ENCODE measurements around the gene GPD1L.

The GPD1L gene

GRCh38 chr3:32125012-32125411 lies 18.6 kb downstream of the GPD1L start:
- no peak for ATAC-seq
- TF ChIP-seq, protein P1, sequence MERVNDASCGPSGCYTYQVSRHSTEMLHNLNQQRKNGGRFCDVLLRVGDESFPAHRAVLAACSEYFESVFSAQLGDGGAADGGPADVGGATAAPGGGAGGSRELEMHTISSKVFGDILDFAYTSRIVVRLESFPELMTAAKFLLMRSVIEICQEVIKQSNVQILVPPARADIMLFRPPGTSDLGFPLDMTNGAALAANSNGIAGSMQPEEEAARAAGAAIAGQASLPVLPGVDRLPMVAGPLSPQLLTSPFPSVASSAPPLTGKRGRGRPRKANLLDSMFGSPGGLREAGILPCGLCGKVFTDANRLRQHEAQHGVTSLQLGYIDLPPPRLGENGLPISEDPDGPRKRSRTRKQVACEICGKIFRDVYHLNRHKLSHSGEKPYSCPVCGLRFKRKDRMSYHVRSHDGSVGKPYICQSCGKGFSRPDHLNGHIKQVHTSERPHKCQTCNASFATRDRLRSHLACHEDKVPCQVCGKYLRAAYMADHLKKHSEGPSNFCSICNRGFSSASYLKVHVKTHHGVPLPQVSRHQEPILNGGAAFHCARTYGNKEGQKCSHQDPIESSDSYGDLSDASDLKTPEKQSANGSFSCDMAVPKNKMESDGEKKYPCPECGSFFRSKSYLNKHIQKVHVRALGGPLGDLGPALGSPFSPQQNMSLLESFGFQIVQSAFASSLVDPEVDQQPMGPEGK (CRISPR knock-in tag; IDR thresholded peaks at IDR 0.05; ENCODE audit: borderline replicate concordance): no peak
- TF ChIP-seq, protein P2, sequence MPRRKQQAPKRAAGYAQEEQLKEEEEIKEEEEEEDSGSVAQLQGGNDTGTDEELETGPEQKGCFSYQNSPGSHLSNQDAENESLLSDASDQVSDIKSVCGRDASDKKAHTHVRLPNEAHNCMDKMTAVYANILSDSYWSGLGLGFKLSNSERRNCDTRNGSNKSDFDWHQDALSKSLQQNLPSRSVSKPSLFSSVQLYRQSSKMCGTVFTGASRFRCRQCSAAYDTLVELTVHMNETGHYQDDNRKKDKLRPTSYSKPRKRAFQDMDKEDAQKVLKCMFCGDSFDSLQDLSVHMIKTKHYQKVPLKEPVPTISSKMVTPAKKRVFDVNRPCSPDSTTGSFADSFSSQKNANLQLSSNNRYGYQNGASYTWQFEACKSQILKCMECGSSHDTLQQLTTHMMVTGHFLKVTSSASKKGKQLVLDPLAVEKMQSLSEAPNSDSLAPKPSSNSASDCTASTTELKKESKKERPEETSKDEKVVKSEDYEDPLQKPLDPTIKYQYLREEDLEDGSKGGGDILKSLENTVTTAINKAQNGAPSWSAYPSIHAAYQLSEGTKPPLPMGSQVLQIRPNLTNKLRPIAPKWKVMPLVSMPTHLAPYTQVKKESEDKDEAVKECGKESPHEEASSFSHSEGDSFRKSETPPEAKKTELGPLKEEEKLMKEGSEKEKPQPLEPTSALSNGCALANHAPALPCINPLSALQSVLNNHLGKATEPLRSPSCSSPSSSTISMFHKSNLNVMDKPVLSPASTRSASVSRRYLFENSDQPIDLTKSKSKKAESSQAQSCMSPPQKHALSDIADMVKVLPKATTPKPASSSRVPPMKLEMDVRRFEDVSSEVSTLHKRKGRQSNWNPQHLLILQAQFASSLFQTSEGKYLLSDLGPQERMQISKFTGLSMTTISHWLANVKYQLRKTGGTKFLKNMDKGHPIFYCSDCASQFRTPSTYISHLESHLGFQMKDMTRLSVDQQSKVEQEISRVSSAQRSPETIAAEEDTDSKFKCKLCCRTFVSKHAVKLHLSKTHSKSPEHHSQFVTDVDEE (CRISPR knock-in tag; IDR thresholded peaks at IDR 0.05): no peak
- TF ChIP-seq RARB (CRISPR knock-in tag; IDR thresholded peaks at IDR 0.05) (no peak), ZNF8 (CRISPR knock-in tag; IDR thresholded peaks at IDR 0.05) (no peak), PPARA (CRISPR knock-in tag; IDR thresholded peaks at IDR 0.05; ENCODE audit: borderline replicate concordance) (no peak), ESRRG (CRISPR knock-in tag; IDR thresholded peaks at IDR 0.05) (no peak)
- TF ChIP-seq, protein P3, sequence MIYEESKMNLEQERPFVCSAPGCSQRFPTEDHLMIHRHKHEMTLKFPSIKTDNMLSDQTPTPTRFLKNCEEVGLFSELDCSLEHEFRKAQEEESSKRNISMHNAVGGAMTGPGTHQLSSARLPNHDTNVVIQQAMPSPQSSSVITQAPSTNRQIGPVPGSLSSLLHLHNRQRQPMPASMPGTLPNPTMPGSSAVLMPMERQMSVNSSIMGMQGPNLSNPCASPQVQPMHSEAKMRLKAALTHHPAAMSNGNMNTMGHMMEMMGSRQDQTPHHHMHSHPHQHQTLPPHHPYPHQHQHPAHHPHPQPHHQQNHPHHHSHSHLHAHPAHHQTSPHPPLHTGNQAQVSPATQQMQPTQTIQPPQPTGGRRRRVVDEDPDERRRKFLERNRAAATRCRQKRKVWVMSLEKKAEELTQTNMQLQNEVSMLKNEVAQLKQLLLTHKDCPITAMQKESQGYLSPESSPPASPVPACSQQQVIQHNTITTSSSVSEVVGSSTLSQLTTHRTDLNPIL (CRISPR knock-in tag; IDR thresholded peaks at IDR 0.05; ENCODE audit: low read depth): no peak

- no peak for ATAC-seq
- TF ChIP-seq ZFP30 (CRISPR knock-in tag; IDR thresholded peaks at IDR 0.05): no peak
- no peak for TF ChIP-seq ZNF565 (CRISPR knock-in tag; conservative IDR thresholded peaks at IDR 0.05; ENCODE audit: low read depth)
- no peak for TF ChIP-seq ZFP3 (CRISPR knock-in tag; IDR thresholded peaks at IDR 0.05)
- TF ChIP-seq, protein P2 (CRISPR knock-in tag; IDR thresholded peaks at IDR 0.05): no peak
Measured at GRCh38 chr3:32126305-32127015, 20.0 kb downstream of the GPD1L start.

GRCh38 chr3:32127219-32127826 lies 20.9 kb downstream of the GPD1L start:
- no peak for TF ChIP-seq ZFP30 (CRISPR knock-in tag; IDR thresholded peaks at IDR 0.05)
- no peak for TF ChIP-seq OSR1 (CRISPR knock-in tag; IDR thresholded peaks at IDR 0.05)
- no peak for TF ChIP-seq ZNF70 (CRISPR knock-in tag; IDR thresholded peaks at IDR 0.05)
- no peak for TF ChIP-seq ISL1 (CRISPR knock-in tag; IDR thresholded peaks at IDR 0.05)
- no peak for TF ChIP-seq TOX (CRISPR knock-in tag; IDR thresholded peaks at IDR 0.05; ENCODE audit: borderline replicate concordance)
- TF ChIP-seq RARB (CRISPR knock-in tag; IDR thresholded peaks at IDR 0.05): no peak
- ATAC-seq: no peak

DNA sequence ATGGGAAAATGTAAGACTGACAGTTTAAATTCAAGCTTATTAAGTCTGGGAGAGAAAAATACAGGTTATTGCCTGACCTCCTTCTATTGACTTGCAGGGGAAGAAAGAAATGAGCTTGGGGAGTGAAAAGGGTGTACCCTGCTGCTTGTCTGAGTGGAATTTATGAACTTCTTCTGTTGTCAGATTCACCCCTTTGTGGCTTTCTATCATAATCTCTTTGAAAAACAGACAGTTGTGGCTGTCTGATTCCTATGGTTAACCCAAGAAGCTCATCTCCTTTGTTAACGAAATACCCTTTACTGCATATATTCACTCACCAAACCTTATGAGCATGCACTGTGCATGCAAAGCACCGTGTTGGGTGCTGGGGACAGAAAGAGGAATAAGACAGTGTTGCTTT lies 22.5 kb downstream of the GPD1L start:
- ATAC-seq: no peak
- no peak for TF ChIP-seq CSDC2 (CRISPR knock-in tag; IDR thresholded peaks at IDR 0.05)
- TF ChIP-seq, protein P1 (CRISPR knock-in tag; IDR thresholded peaks at IDR 0.05; ENCODE audit: borderline replicate concordance): no peak
- no peak for TF ChIP-seq TCF4 (CRISPR knock-in tag; IDR thresholded peaks at IDR 0.05; ENCODE audit: borderline replicate concordance)
- TF ChIP-seq RARB (CRISPR knock-in tag; IDR thresholded peaks at IDR 0.05): no peak
- TF ChIP-seq ARNTL (CRISPR knock-in tag; IDR thresholded peaks at IDR 0.05; ENCODE audit: borderline replicate concordance, low read depth): no peak
- TF ChIP-seq GLIS3 (CRISPR knock-in tag; IDR thresholded peaks at IDR 0.05): no peak
- TF ChIP-seq PPARA (CRISPR knock-in tag; IDR thresholded peaks at IDR 0.05; ENCODE audit: borderline replicate concordance): no peak
- TF ChIP-seq, protein P3 (CRISPR knock-in tag; IDR thresholded peaks at IDR 0.05; ENCODE audit: low read depth): no peak
- TF ChIP-seq ZFP30 (CRISPR knock-in tag; IDR thresholded peaks at IDR 0.05): no peak
- TF ChIP-seq ZNF70 (CRISPR knock-in tag; IDR thresholded peaks at IDR 0.05): no peak
- no peak for TF ChIP-seq OSR1 (CRISPR knock-in tag; IDR thresholded peaks at IDR 0.05)
- TF ChIP-seq POU6F1 (CRISPR knock-in tag; IDR thresholded peaks at IDR 0.05; ENCODE audit: borderline replicate concordance, low read depth): no peak
- no peak for TF ChIP-seq BACH2 (CRISPR knock-in tag; IDR thresholded peaks at IDR 0.05; ENCODE audit: borderline replicate concordance)
- no peak for TF ChIP-seq ESRRG (CRISPR knock-in tag; IDR thresholded peaks at IDR 0.05)
- TF ChIP-seq ZNF8 (CRISPR knock-in tag; IDR thresholded peaks at IDR 0.05): no peak
- TF ChIP-seq ZNF565 (CRISPR knock-in tag; conservative IDR thresholded peaks at IDR 0.05; ENCODE audit: low read depth): no peak

All from SK-N-SH treated with all-trans-retinoic acid at 6 μM for 48 hours (cell line).